Breast epithelium (tissue), 4 donors: Measurements from ENCODE around the gene CYP2C18. TPM values are rescaled to one million over a fixed set of nuclear protein-coding genes. Genes with fewer than 3 reads are reported as not detected.
"Not testable (repeated sequence)": the region's sequence is repeated elsewhere in the genome, so short reads cannot be mapped to it uniquely, and the experiment has no call there.

Source experiments
- DNase-seq, 2 donors: peaks; one replicate each; pipeline ENCODE4 v3.0.0-alpha.2; 2019; ENCODE audit warnings: low spot score in 2 of 2
- H3K27ac ChIP-seq, 2 donors: fragments of 200-600 bp; sonication (generic) in 1 of 2; one replicate each; pipeline ENCODE4 v1.5.1; 2016 to 2019; ENCODE audit warnings: mild to moderate bottlenecking in 1 of 2
- H3K27me3 ChIP-seq, 2 donors: fragments of 200-600 bp; sonication (generic) in 1 of 2; one replicate each; pipeline versions ENCODE4 v1.5.1 to v1.6.0; 2017 to 2019; ENCODE audit warnings: control low read depth in 1 of 2, mild to moderate bottlenecking in 1 of 2
- H3K36me3 ChIP-seq: fragments of 200-600 bp; one replicate; pipeline ENCODE4 v1.5.1; 2019
- H3K4me1 ChIP-seq, 2 donors: fragments of 200-600 bp; sonication (generic); one replicate each; pipeline ENCODE4 v1.5.1; 2016 to 2019; ENCODE audit warnings: control low read depth in 1 of 2
- H3K4me3 ChIP-seq, 3 donors: fragments of 200-600 bp; sonication (generic); 1 replicate in 2 of 3; 2 replicates in 1 of 3; pipeline ENCODE4 v1.5.1; 2016 to 2019; ENCODE audit warnings: mild to moderate bottlenecking in 3 of 3, moderate library complexity in 2 of 3
- H3K9me3 ChIP-seq, 2 donors: fragments of 200-600 bp; sonication (generic) in 1 of 2; one replicate each; pipeline ENCODE4 v1.5.1; 2016 to 2019; ENCODE audit warnings: control low read depth in 1 of 2
- CTCF ChIP-seq, 3 donors: fragments of 450-650 bp; IDR thresholded peaks; one replicate each; pipeline ENCODE4 v1.5.1; 2016 to 2017; ENCODE audit warnings: antibody characterized with exemption in 3 of 3, mild to moderate bottlenecking in 3 of 3, moderate library complexity in 3 of 3
- POLR2A ChIP-seq: fragments of 450-650 bp; IDR thresholded peaks from one replicate; pipeline ENCODE4 v1.6.1; 2016; ENCODE audit warnings: antibody characterized with exemption, mild to moderate bottlenecking, moderate library complexity
- POLR2AphosphoS5 ChIP-seq, 3 donors: sonication (generic); formaldehyde crosslinking; IDR thresholded peaks; one replicate each; pipeline ENCODE4 v1.6.1; 2017; ENCODE audit warnings: antibody characterized with exemption in 3 of 3
- intact Hi-C: fragments of 100-400 bp; cut with DNase I; formaldehyde crosslinking; loops from one replicate; pipeline ENCODE4 v1.15.1; 2023; ENCODE audit warnings: low total_unique reads
- total RNA-seq, 3 donors: library from RNA; depleted of rRNA; stranded (reverse); fragments of >200 nt; gene quantifications; one replicate each; pipeline ENCODE4 v1.1.0, GENCODE V29; 2016

CYP2C18 gene
- total RNA-seq, 3 donors from 2014 or later, result not detected

- no peak for DNase-seq
- H3K4me3 ChIP-seq, result no peak overlapping the region
- no peak for TF ChIP-seq POLR2A
- no peak for TF ChIP-seq CTCF (IDR thresholded peaks at IDR 0.05)
- TF ChIP-seq POLR2AphosphoS5 (IDR thresholded peaks at IDR 0.05), result no peak
- no peak overlapping the region for H3K27ac ChIP-seq
- H3K27me3 ChIP-seq, result no peaks in the 10 kb centered on the region
- no peaks in the 10 kb centered on the region for H3K4me1 ChIP-seq
- no peaks in the 10 kb centered on the region for H3K36me3 ChIP-seq
- intact Hi-C loops, result no loop called here
- no peaks in the 10 kb centered on the region for H3K9me3 ChIP-seq
These were observed 7.0 kb upstream of the CYP2C18 start for GRCh38 chr10:94676496-94676895.

DNA sequence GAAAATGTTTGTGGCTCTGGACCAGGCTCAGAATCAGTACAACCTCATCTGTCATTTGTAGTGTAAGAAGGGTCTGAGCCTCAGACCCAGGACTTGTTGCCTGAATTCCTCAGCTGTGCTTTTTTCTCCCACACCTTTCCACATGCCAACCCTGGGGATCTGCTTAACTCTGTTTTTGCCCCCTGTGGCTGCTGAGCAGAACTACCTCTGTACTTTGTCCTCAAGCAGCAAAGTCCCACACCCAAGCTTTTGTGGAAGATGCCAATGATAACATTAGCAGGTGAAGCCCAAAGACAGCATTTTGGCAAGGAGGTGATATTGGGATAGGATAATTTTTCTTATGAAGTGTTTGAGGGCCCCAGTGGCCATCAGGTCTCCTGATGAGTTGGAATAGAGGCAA, 5.8 kb upstream of the CYP2C18 start:
- Histone ChIP-seq H3K4me3 (no peak overlapping the region), H3K36me3 (no peaks in the 10 kb centered on the region), H3K27ac (no peak overlapping the region), H3K9me3 (no peaks in the 10 kb centered on the region), H3K27me3 (no peaks in the 10 kb centered on the region), H3K4me1 (no peaks in the 10 kb centered on the region)
- intact Hi-C loops, result no loop called here
- no peak for DNase-seq
- TF ChIP-seq POLR2A, result no peak
- TF ChIP-seq CTCF (IDR thresholded peaks at IDR 0.05), result no peak
- no peak for TF ChIP-seq POLR2AphosphoS5 (IDR thresholded peaks at IDR 0.05)

DNA sequence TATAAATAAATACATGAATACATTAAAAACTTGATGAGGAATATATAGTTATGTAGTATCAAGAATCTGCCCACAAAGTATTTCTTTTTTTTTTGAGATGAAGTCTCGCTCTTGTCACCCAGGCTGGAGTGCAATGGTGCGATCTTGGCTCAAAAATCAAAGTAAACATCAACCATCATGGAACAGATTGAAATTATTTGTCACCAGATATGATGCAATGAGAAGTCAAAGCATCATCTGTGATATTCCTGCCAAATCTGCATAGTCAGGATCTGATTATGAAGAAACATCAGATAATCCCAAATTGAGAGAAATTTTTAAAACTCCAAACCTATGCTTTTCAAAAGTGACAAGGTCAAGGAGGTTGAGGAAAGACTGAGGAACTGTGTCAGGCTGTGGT, 5.1 kb upstream of the CYP2C18 start:
- Histone ChIP-seq H3K27ac (no peak overlapping the region), H3K4me3 (no peak overlapping the region), H3K27me3 (no peaks in the 10 kb centered on the region), H3K36me3 (no peaks in the 10 kb centered on the region), H3K9me3 (no peaks in the 10 kb centered on the region), H3K4me1 (no peaks in the 10 kb centered on the region)
- TF ChIP-seq POLR2A (no peak), POLR2AphosphoS5 (IDR thresholded peaks at IDR 0.05) (no peak), CTCF (IDR thresholded peaks at IDR 0.05) (no peak)
- intact Hi-C loops, result no loop called here
- no peak for DNase-seq

GRCh38 chr10:94680544-94680943, 3.0 kb upstream of the CYP2C18 start:
- TF ChIP-seq POLR2A, result no peak
- no peak for TF ChIP-seq CTCF (IDR thresholded peaks at IDR 0.05)
- TF ChIP-seq POLR2AphosphoS5 (IDR thresholded peaks at IDR 0.05), result no peak
- Histone ChIP-seq H3K27me3 (no peaks in the 10 kb centered on the region), H3K4me1 (no peaks in the 10 kb centered on the region), H3K9me3 (peaks cover 3 to 4% of the 10 kb centered on the region in 2 donors), H3K36me3 (no peaks in the 10 kb centered on the region), H3K4me3 (no peak overlapping the region), H3K27ac (no peak overlapping the region)
- DNase-seq, result no peak
- intact Hi-C loops, result no loop called here

DNA sequence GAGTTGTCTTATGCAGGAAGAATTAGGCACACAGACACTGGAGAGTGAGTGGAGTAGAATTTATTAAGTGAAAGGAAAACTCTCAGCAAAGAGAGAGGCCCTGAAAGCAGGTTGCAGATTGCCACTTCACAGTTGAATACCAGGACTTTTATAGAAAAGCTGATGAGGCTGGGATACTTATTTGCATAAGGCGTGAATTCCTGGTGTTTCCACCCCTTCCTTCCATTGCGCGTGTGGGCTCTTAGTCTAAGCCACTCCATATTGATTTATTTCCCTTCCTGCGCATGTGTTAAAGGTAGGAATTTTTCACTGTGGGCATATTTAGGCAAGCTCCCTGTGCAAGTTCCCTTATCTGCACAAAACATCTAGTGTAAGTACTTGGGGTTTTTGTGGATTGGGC, 893 bp upstream of the CYP2C18 start:
- H3K36me3 ChIP-seq, H3K4me3 ChIP-seq, H3K27ac ChIP-seq, H3K9me3 ChIP-seq, DNase-seq, intact Hi-C loops, H3K27me3 ChIP-seq, H3K4me1 ChIP-seq: not testable (repeated sequence)

GRCh38 chr10:94687625-94688248, 4.2 kb downstream of the CYP2C18 start:
- Histone ChIP-seq H3K27ac (no peak overlapping the region), H3K4me3 (no peak overlapping the region), H3K9me3 (peaks cover 3 to 7% of the 10 kb centered on the region in 2 donors), H3K27me3 (no peaks in the 10 kb centered on the region), H3K4me1 (no peaks in the 10 kb centered on the region), H3K36me3 (no peaks in the 10 kb centered on the region)
- TF ChIP-seq POLR2AphosphoS5 (IDR thresholded peaks at IDR 0.05) (no peak), POLR2A (no peak), CTCF (IDR thresholded peaks at IDR 0.05) (no peak)
- DNase-seq, result no peak
- intact Hi-C loops, result no loop called here
